Measurements from ENCODE around the gene TBCK.

GRCh38 chr4:106039796-106040195 lies 276.2 kb downstream of the TBCK start:
- TF ChIP-seq CTCF (IDR thresholded peaks at IDR 0.05) (no peak), POLR2A (IDR thresholded peaks at IDR 0.05) (no peak)
